SJSA1 (cell line): ENCODE measurements around the gene NUDT4. TPM values are rescaled to one million over a fixed set of nuclear protein-coding genes. Genes with fewer than 3 reads are reported as not detected.
A peak's percentile ranks its signal among the peaks of the same experiment; 100 is the strongest.
"Not testable (repeated sequence)": the region's sequence is repeated elsewhere in the genome, so short reads cannot be mapped to it uniquely, and the experiment has no call there.

Source experiments
- DNase-seq, 2 experiments: peaks; one replicate each; pipeline ENCODE4 v3.0.0-alpha.2; 2015 to 2020; ENCODE audit warnings: low spot score in 2 of 2, low read depth in 1 of 2
- H3K27ac ChIP-seq: fragments of 250-450 bp; sonication (Bioruptor Pico); 2 replicates; pipeline ENCODE4 v1.5.1; 2020; ENCODE audit warnings: mild to moderate bottlenecking, moderate library complexity
- H3K27me3 ChIP-seq: fragments of 250-450 bp; sonication (Bioruptor Pico); replicated peaks from 2 replicates; pipeline ENCODE4 v1.5.1; 2020; ENCODE audit warnings: mild to moderate bottlenecking, moderate library complexity
- H3K36me3 ChIP-seq: fragments of 250-450 bp; sonication (Bioruptor Pico); 2 replicates; pipeline ENCODE4 v1.5.1; 2020; ENCODE audit warnings: mild to moderate bottlenecking
- H3K4me1 ChIP-seq: fragments of 250-450 bp; sonication (Bioruptor Pico); replicated peaks from 2 replicates; pipeline ENCODE4 v1.6.1; 2021; ENCODE audit warnings: mild to moderate bottlenecking
- H3K4me3 ChIP-seq: fragments of 250-450 bp; sonication (Bioruptor Pico); 2 replicates; pipeline ENCODE4 v1.5.1; 2020; ENCODE audit warnings: mild to moderate bottlenecking
- H3K9me3 ChIP-seq: fragments of 250-450 bp; sonication (Bioruptor Pico); replicated peaks from 2 replicates; pipeline ENCODE4 v1.5.1; 2020; ENCODE audit warnings: mild to moderate bottlenecking
- total RNA-seq: library from RNA; depleted of rRNA; stranded (reverse); fragments of >200 nt; shearing (Covaris generic); gene quantifications from 2 replicates; pipeline ENCODE4 v1.2.3, GENCODE V29; 2014

The NUDT4 gene
- total RNA-seq, 1 experiment from 2014 or later: 41.2 TPM

GRCh38 chr12:93415723-93416464, 38.2 kb downstream of the NUDT4 start:
- DNase-seq: peak in 1 of 2 experiments; percentile 59
- Histone ChIP-seq H3K4me3 (no peak overlapping the region), H3K9me3 (no peaks in the 10 kb centered on the region), H3K4me1 (peaks cover 27% of the 10 kb centered on the region), H3K27ac (peak overlapping the region; percentile 44), H3K27me3 (no peaks in the 10 kb centered on the region), H3K36me3 (peaks cover 6% of the 10 kb centered on the region)

- no peak for DNase-seq
- no peaks in the 10 kb centered on the region for H3K27me3 ChIP-seq
- H3K36me3 ChIP-seq: peaks cover 5% of the 10 kb centered on the region; the same call in 1 of the 2 replicates
- H3K4me1 ChIP-seq: peaks cover 29% of the 10 kb centered on the region
- no peak overlapping the region for H3K27ac ChIP-seq
- no peaks in the 10 kb centered on the region for H3K9me3 ChIP-seq
- H3K4me3 ChIP-seq: no peak overlapping the region
These were observed 40.3 kb downstream of the NUDT4 start for GRCh38 chr12:93417967-93418480.

- Histone ChIP-seq H3K4me3 (no peak overlapping the region), H3K9me3 (no peaks in the 10 kb centered on the region), H3K27me3 (no peaks in the 10 kb centered on the region), H3K27ac (no peak overlapping the region), H3K36me3 (peaks cover 5% of the 10 kb centered on the region; the same call in 1 of the 2 replicates), H3K4me1 (peaks cover 31% of the 10 kb centered on the region)
- DNase-seq: peak in 1 of 2 experiments; percentile 32
These were observed 41.8 kb downstream of the NUDT4 start for GRCh38 chr12:93419388-93420034.

- no peak for DNase-seq
- Histone ChIP-seq H3K4me3 (no peak overlapping the region), H3K27ac (no peak overlapping the region), H3K36me3 (peaks cover 5% of the 10 kb centered on the region; the same call in 1 of the 2 replicates), H3K9me3 (no peaks in the 10 kb centered on the region), H3K27me3 (no peaks in the 10 kb centered on the region), H3K4me1 (peaks cover 8% of the 10 kb centered on the region)
These were observed 44.3 kb downstream of the NUDT4 start for GRCh38 chr12:93422050-93422449.

- Histone ChIP-seq H3K36me3 (peaks cover 5% of the 10 kb centered on the region; the same call in 1 of the 2 replicates), H3K4me1 (peaks cover 5% of the 10 kb centered on the region), H3K27ac (no peak overlapping the region), H3K4me3 (no peak overlapping the region), H3K9me3 (no peaks in the 10 kb centered on the region), H3K27me3 (no peaks in the 10 kb centered on the region)
- no peak for DNase-seq
These were observed 48.1 kb downstream of the NUDT4 start for GRCh38 chr12:93425736-93426411.

GRCh38 chr12:93426412-93426805, 48.7 kb downstream of the NUDT4 start:
- peaks cover 5% of the 10 kb centered on the region; the same call in 1 of the 2 replicates for H3K36me3 ChIP-seq
- H3K4me3 ChIP-seq: no peak overlapping the region
- H3K27ac ChIP-seq: no peak overlapping the region
- H3K4me1 ChIP-seq: peaks cover 5% of the 10 kb centered on the region
- no peak for DNase-seq
- H3K27me3 ChIP-seq: no peaks in the 10 kb centered on the region
- H3K9me3 ChIP-seq: no peaks in the 10 kb centered on the region

GRCh38 chr12:93427779-93428564, 50.2 kb downstream of the NUDT4 start:
- H3K36me3 ChIP-seq: no peaks in the 10 kb centered on the region; the same call in 1 of the 2 replicates
- H3K27ac ChIP-seq: no peak overlapping the region
- peaks cover 4% of the 10 kb centered on the region for H3K4me1 ChIP-seq
- H3K27me3 ChIP-seq: no peaks in the 10 kb centered on the region
- H3K4me3 ChIP-seq: no peak overlapping the region
- H3K9me3 ChIP-seq: no peaks in the 10 kb centered on the region
- DNase-seq: no peak

GRCh38 chr12:93429448-93429847, 51.7 kb downstream of the NUDT4 start:
- Histone ChIP-seq H3K27ac (no peak overlapping the region), H3K27me3 (no peaks in the 10 kb centered on the region)

GRCh38 chr12:93429852-93430251, 52.1 kb downstream of the NUDT4 start:
- no peaks in the 10 kb centered on the region for H3K27me3 ChIP-seq
- no peaks in the 10 kb centered on the region; the same call in 1 of the 2 replicates for H3K36me3 ChIP-seq
- no peak for DNase-seq
- H3K9me3 ChIP-seq: no peaks in the 10 kb centered on the region
- no peaks in the 10 kb centered on the region for H3K4me1 ChIP-seq
- H3K27ac ChIP-seq: no peak overlapping the region
- no peak overlapping the region for H3K4me3 ChIP-seq

More at GRCh38 chr12:93429448-93429847, 51.7 kb downstream of the NUDT4 start:
- no peaks in the 10 kb centered on the region; the same call in 1 of the 2 replicates for H3K4me1 ChIP-seq
- no peak for DNase-seq
- no peak overlapping the region for H3K4me3 ChIP-seq
- H3K9me3 ChIP-seq: no peaks in the 10 kb centered on the region
- H3K36me3 ChIP-seq: no peaks in the 10 kb centered on the region; the same call in 1 of the 2 replicates

- H3K27me3 ChIP-seq: no peaks in the 10 kb centered on the region
- H3K4me3 ChIP-seq: no peak overlapping the region
- H3K4me1 ChIP-seq: no peaks in the 10 kb centered on the region
- no peaks in the 10 kb centered on the region; the same call in none of the 2 replicates for H3K36me3 ChIP-seq
- H3K27ac ChIP-seq: no peak overlapping the region
- no peak for DNase-seq
- no peaks in the 10 kb centered on the region for H3K9me3 ChIP-seq
These were observed 52.6 kb downstream of the NUDT4 start for GRCh38 chr12:93430280-93430679.

- H3K27ac ChIP-seq, H3K27me3 ChIP-seq, H3K4me1 ChIP-seq, H3K4me3 ChIP-seq, H3K36me3 ChIP-seq, DNase-seq, H3K9me3 ChIP-seq: not testable (repeated sequence)
These were observed 54.3 kb downstream of the NUDT4 start for GRCh38 chr12:93432031-93432430.

- H3K4me1 ChIP-seq: no peaks in the 10 kb centered on the region; the same call in 1 of the 2 replicates
- no peak for DNase-seq
- H3K27ac ChIP-seq: no peak overlapping the region
- no peaks in the 10 kb centered on the region for H3K9me3 ChIP-seq
- peaks cover 2% of the 10 kb centered on the region for H3K36me3 ChIP-seq
- H3K4me3 ChIP-seq: no peak overlapping the region
- no peaks in the 10 kb centered on the region for H3K27me3 ChIP-seq
These were observed 56.6 kb downstream of the NUDT4 start for GRCh38 chr12:93434256-93434865.
